Femur (tissue), 1 donor: ENCODE results near the gene XRN2.
"Not testable (repeated sequence)": the region's sequence is repeated elsewhere in the genome, so short reads cannot be mapped to it uniquely, and the experiment has no call there.

Source experiments
- DNase-seq: peaks from one replicate; pipeline ENCODE4 v3.0.0-alpha.2; 2017

Gene XRN2

GRCh38 chr20:21391185-21391971 lies 88.2 kb downstream of the XRN2 start:
- no peak for DNase-seq

GRCh38 chr20:21391972-21392352 lies 88.8 kb downstream of the XRN2 start:
- no peak for DNase-seq

- no peak for DNase-seq
These were observed 90.0 kb downstream of the XRN2 start for GRCh38 chr20:21393166-21393565.

- DNase-seq = no peak
These were observed 90.8 kb downstream of the XRN2 start for GRCh38 chr20:21393816-21394519.

DNA sequence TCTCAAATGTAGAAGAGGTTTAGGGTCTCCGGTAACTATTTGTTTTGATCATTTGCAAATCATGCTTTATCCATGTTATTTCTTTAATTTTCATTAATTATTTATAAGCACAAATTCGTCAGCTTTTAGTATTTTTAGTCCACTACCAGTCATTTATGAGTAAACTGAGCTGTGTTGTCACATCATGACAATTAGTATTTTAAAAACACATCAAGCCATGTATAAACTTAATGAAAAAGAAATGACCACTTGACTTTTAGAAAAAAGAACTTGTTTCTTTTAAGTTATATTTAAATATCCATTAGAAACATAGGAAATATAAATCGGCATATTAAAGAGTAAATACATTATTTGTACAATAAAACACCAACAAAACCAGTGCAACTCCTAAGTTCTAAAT lies 91.4 kb downstream of the XRN2 start:
- no peak for DNase-seq

GRCh38 chr20:21395051-21395665 lies 92.0 kb downstream of the XRN2 start:
- no peak for DNase-seq

DNA sequence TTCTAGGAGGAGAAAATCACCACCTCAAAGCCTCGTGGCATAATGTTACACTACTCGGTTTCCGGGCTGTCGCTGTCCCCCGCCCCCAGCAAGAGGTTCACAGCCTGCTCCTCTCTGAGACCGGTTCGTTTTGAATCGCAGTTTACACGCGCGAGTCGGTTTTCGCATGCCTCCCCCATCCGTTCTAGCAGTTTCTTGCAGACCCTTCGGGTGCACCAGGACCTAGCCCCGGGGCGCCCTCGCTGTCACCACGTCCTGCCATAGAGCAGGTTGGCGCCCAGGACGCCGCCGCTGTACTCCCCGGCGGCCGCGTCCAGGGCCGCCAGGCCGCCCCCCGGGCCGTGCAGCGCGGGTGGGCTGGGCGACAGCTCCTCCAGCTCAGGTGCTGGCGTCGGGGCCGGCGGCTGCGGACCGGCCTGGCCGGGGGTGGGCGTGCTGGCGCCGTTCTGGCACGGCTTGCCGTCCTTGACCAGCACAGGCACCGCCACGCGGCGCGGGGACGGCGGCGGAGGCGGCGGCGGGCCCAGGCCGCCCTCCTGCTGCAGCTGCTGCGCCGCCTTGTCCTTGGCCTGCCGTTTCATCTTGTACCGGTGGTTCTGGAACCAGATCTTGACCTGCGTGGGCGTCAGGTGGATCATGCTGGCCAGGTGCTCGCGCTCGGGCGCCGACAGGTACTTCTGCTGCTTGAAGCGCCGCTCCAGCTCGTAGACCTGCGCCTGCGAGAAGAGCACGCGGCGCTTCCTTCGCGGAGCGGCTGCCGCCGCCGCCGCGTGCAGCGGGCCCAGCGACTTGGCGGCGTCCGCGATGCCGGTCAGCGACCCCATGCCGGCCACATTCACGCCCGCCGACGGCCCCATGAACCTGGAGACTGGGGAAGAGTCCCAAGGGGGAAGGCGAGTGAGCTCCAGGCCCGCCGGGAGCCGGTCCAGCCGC lies 92.8 kb downstream of the XRN2 start:
- no peak for DNase-seq

GRCh38 chr20:21396599-21397340 lies 93.6 kb downstream of the XRN2 start:
- DNase-seq = no peak

DNA sequence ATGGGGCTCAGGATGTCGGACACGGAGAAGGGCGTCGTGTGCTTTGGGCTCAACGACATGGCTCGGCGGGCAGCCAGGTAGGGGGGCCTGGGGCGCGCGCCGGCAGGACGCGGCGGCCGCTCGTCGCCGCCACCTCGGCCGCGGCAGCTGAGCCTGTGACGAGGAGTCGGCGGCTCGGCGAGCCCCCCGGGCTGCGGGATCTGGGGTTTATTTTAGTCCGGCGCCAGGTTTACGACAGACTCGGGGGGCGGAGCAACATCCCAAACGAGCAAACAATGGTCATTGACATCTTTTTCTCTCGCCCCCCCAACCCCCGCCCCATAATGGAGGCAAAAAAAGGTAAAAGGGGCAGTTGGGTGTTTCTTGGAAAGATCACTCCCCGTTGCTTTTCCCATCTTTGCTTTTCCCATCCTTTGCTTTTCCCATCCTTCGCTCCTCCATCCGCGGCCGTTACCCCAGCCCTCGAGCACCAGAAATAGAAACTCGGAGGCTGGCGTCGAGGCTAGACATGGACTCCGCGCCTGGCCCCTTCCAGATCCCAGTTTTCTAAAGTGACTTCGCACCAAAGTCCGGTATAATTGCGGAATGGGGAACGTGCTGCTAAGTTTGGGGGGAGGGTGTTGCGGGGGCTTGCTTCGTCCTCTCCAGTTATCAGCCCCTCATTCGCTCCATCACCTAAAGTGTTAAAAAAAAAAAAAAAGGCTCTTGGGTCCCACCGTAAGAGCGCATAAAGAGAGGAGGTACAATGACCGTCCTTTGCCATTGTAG lies 94.4 kb downstream of the XRN2 start, which contains the start of gene NKX2-4:
Gene NKX2-4 (minus strand): TSS at position 186 of the 768 bp plus-strand sequence. CDS start 127 bp downstream, at position 59.
- no peak for DNase-seq

DNA sequence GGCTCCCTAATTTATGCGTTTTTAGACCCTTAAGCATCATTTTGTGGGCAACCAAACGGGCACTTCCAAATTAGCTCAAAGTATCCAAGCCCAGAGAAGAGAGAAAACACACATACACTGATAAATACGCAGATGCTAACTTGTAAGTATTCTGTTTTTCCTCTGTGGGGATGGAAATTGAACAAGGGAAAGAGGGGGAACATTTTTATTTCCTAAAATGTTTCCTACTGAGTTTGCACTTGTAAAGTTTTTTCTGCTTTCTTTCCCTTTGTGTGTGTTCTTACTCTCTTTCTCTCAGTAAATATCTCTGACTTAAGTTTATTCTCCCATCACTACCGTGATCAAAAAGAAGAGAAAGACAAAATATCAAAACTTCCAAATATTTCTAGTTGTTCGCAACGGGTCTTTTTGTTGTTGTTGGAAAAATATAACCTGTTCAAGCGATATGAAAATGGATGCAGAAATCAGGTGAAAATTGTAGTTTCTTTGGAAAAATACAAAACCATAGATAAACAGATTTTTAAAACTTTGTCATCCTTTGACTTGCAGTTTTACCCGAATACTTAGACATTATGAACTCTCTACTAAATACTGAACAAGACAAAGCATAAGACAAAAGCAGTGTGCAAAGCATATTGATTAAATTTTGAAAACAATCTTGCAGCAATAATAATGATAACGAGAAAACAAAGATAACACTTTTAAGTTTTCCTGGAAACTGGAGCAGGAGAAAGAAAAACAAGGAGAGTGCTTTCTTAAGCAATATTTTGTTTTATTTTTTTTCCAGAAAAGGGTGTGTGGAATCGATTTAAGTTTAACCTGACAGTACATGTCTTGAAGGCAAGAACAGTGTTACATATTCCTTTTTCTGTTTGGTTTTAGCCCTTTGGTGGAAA lies 95.2 kb downstream of the XRN2 start:
- no peak for DNase-seq

GRCh38 chr20:21399005-21399475 lies 95.9 kb downstream of the XRN2 start:
- DNase-seq = no peak

DNA sequence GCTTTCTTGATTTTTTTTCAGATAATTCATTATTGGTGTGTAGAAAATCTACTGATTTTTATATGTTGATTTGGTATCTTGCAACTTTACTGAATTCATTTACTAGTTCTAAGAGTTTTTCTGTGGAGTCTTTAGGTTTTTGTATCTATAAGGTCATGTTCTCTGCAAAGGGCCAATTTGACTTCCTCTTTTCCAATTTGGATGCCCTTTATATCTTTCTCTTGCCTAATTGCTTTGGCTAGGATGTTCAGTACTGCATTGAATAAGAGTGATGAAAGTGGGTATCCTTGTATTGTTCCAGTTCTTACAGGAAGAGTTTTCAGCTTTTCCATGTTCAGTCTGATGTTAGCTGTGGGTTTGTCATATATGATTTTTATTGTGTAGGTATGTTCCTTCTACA lies 108.6 kb downstream of the XRN2 start:
- DNase-seq = no peak

- DNase-seq = not testable (repeated sequence)
These were observed 110.9 kb downstream of the XRN2 start for GRCh38 chr20:21413996-21414395.

GRCh38 chr20:21419147-21419546 lies 116.0 kb downstream of the XRN2 start:
- not testable (repeated sequence) for DNase-seq

- no peak for DNase-seq
These were observed 118.6 kb downstream of the XRN2 start for GRCh38 chr20:21421601-21422236.

GRCh38 chr20:21423712-21424111 lies 120.6 kb downstream of the XRN2 start:
- not testable (repeated sequence) for DNase-seq

DNA sequence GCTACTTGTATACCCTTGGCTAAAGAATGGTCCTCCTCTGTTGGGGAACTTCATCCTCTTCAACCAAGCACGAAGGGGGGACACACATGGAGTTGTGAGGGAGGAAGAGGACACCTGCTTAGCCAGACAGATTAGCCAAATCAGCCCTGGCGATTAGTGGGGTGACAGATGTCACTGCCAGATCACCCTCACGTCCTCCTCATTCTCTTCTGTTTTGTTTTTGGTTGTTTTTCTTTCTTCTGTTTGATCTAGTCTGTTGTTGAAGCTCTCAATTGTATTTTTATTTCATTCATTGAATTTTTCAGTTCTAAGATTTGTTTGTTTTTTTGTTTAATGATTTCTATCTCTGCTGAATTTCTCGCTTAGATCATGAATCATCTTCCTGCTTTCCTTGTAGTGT lies 121.7 kb downstream of the XRN2 start:
- no peak for DNase-seq

- DNase-seq = no peak
These were observed 126.9 kb downstream of the XRN2 start for GRCh38 chr20:21430020-21430419.

DNA sequence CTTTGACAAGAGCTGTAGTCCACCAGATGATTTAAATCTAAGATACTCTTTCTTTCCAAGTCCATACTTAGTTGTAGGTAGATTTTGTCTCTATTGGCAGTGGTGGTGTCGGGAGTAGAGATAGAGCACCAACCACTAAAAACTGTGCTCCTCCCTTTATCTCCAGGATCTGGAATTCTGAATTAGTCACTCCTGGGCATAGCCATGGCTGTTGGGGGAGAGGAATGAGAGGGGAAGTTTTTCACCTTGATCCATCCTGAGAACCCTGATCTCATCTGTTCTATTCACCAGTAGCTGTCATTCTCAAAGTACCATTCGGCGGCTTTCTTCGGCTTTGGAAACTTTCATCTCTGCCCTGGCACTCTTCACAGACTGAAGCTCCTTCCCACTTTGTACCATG lies 129.8 kb downstream of the XRN2 start:
- DNase-seq = no peak
